ENCODE results near the gene CCDC86. TPM values are rescaled to one million over a fixed set of nuclear protein-coding genes. Genes with fewer than 3 reads are reported as not detected.
A peak's percentile ranks its signal among the peaks of the same experiment; 100 is the strongest.

CCDC86 gene
- total RNA-seq, 1 donor from 2014 or later: 4.7 TPM

DNA sequence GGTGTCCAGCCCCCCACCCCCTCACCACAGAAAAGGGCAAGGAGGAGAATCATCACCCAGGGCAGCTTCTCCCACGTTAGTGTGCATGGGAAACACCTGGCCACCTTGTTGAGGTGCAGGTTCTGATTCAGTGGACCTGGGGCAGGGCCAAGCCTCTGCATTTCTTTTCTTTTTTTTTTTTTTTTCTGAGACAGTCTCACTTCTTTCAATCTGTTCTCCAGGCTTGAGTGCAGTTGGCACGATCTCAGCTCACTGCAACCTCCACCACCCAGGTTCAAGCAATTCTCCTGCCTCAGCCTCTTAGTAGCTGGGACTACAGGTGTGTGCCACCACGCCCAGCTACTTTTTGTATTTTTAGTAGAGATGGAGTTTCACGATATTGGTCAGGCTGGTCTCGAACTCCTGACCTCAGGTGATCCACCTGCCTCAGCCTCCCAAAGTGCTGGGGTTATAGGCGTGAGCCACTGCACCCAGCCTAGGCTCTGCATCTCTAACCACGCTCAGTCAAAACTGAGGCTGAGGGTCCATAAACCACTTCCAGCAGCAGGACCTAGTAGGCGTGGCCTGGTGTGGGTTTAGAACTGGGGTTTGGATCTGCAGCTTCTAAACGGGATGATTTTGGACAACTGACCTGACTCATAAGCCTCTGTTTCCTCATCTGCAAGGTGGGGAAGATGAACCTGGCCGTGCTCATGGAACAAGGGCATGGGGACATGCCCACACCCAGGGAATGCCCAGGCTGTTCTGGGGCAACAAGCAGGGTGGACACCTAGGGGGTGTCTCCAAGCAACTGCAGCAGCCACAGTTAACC is 26.2 kb downstream of the CCDC86 start:
- DNase-seq (ENCODE audit: low spot score) (no peak), ATAC-seq (no peak)

DNA sequence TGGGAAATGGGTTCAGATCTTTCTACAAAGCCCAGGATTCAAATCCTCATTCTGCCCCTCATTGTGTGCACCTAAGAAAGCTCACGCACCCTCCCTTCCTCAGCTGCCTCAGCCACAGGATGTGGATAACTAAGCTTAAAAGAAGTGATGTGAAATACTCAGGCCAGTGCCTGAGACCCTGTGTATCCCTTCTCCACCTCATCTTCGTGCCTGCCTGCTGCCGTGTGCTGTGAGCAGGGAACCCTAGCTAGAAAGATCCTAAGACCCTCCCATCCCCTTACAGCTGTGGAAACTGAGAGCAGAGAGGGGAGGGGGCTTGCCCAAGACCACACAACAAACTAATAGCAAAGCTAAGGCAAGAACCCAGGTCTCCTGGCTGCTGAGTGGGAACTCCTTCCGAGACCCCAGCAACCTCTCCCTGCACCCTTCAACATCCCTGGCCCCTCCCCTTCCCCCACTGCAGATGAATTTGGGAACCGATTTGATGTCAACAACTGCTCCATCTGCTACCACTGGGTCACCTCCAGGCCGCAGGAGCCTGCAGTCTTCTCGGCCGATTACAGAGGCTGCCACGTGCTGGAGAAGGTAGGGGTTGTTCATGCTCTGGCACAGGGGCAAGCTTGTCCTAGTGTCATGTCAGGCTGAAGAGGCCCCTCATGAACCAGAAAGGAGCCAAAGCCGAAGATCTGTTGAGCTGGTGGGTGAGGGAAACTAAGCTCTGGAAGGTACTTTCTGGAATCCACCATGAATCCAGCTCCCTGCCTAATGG is 27.0 kb downstream of the CCDC86 start:
- ATAC-seq (no peak), DNase-seq (ENCODE audit: low spot score) (no peak)

DNA sequence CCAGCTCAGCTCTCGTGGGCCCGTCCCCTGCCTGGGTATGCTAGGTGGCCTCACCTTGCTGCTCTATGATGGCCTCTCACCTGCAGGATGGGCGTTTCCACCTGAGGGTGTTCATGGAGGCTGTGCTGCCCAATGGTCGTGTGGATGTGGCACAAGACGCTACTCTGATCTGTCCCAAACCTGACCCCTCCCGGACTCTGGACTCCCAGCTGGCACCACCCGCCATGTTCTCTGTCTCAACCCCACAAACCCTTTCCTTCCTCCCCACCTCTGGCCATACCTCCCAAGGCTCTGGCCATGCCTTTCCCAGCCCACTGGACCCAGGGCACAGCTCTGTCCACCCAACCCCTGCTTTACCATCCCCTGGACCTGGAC is 27.5 kb downstream of the CCDC86 start:
- ATAC-seq: no peak
- DNase-seq (ENCODE audit: low spot score): no peak

DNA sequence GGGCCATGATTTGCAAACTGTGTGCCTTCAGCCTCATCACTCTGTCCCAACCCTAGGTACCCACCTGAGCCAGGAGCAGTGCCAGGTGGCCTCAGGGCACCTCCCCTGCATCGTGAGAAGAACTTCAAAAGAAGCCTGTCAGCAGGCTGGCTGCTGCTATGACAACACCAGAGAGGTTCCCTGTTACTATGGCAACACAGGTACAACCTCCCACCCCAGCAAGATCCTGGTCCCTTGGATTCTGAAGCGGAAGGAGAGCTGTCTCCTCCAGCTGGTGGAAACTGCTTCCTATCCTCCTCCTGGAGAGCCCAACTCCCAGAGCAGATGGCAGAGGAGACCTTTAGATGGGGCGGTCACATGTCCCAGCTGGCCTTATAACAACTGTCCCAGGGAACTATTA is 28.4 kb downstream of the CCDC86 start:
- ATAC-seq (no peak), DNase-seq (ENCODE audit: low spot score) (no peak)

DNA sequence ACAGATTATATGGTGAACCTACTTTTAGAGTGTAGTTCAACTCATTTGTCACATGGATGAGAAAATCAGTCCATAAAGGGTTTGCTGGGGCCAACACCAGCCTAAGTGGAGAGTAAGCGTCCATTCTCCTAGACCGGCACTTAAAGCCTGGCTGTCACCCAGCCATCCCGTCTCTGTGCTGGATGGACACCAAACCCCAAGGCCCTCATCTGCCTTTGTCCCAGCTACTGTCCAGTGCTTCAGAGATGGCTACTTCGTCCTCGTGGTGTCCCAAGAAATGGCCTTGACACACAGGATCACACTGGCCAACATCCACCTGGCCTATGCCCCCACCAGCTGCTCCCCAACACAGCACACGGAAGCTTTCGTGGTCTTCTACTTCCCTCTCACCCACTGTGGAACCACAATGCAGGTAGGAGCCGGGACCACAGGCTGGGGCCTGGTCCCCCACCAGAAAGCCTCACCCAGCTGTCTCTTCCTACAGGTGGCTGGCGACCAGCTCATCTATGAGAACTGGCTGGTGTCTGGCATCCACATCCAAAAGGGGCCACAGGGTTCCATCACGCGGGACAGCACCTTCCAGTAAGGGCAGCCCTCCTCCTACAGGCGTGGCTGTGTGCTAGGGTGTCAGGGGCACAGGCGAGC is 28.9 kb downstream of the CCDC86 start:
- ATAC-seq (no peak), DNase-seq (ENCODE audit: low spot score) (no peak)

DNA sequence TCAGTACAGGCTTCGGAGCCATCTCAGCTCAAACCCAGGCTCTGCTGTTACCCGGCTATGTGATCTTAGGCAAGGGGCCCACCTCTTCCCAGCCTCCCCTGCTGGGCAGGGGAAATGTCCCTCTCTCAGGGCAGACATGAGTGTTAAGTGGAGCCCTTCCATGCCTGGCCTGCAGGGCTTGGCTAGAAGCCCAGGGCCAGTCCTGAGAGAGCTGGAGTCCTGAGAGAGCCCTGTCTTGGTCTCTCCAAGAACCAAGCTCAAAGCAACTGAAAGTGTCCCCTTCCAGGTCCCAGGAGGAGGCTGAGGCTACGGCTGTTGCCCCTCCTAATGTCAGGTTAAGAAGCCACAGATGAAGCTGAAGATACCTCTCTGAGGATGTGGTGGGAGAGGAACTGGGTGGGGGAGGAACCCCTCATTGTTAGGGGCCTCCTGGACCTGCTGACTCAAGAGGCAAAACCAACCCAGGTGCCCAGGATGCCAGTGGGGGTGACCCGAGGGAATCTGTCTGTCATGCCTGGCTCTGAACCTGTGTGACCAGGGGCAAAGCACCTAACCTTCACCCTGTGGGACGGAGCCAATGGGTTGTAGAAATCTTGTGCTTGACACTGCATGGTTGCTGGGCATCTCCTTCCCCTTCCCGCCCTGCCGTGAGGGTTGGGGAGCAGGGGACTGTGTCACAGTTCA is 29.6 kb downstream of the CCDC86 start:
- no peak for DNase-seq (ENCODE audit: low spot score)

DNA sequence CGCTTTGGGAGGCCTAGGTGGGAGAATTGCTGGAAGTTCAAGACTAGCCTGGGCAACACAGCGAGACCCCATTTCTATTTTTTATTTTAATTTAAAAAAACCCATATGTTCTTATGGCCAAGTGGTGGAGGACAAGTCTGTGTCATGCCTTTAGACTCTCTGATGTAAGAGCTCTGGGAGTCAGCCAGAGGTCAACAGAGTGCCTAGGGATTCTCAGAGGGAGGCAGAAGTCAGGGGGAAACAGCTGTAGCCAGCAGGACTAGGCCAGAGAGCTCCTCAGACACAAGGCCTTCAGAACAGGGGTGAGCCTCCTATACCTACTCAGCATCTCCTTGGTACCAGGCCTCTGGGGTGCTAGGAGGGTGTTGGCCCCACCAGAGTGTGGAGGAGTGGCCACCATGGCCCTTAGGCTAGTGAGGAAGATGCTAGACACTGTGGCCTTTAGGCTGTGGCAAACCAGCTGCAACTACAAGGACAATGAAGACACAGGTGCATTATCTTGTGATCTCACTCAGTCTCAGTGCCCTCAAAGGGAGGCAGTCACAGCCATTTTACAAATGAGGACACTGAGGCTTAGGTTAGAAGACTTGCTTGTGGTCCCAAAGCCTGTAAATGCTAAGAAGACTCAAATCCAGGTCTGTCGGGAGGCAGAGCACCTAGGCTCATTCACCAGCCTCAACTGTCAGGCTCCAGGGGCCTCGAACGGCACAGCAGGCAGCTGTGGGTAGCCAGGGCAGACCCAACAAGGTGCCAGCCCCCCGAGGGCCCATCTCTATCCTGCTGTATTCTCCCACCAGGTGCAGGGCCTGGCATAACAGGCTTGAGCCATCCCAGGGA is 30.4 kb downstream of the CCDC86 start:
- ATAC-seq: peak; percentile 85
- peak; percentile 51 for DNase-seq (ENCODE audit: low spot score)

More for the DNA sequence above, 29.6 kb downstream of the CCDC86 start:
- ATAC-seq: peak; percentile 67

DNA sequence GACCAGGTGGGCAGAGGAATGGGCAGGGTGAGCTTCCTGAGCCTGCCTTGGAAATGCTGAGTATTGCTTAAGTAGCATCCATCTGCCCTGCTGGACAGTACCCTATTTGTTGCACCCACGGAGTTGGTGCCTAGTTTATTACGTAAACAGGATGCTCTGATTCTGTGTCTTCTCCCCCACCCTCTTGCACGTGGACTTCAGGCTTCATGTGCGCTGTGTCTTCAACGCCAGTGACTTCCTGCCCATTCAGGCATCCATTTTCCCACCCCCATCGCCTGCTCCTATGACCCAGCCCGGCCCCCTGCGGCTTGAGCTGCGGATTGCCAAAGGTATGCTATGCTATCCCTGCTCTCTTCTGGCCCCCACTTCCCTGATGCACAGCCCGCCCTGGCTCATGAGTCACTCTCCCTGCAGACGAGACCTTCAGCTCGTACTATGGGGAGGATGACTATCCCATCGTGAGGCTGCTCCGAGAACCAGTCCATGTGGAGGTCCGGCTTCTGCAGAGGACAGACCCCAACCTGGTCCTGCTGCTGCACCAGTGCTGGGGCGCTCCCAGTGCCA is 31.1 kb downstream of the CCDC86 start:
- ATAC-seq (no peak), DNase-seq (ENCODE audit: low spot score) (peak; percentile 32)

DNA sequence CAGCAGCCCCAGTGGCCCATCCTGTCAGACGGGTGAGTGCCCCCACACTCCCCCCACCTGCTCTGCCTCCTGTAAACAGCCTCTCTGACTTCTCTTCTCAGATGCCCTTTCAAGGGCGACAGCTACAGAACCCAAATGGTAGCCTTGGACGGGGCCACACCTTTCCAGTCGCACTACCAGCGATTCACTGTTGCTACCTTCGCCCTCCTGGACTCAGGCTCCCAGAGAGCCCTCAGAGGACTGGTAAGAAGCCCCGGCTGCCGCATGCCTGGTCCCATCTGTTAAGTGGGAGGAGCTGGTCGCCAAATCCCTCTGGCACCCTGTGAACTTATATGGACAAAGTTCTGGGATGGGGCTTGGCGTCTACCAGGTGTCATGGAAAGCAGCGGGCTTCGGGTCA is 31.6 kb downstream of the CCDC86 start:
- peak; percentile 34 for DNase-seq (ENCODE audit: low spot score)

DNA sequence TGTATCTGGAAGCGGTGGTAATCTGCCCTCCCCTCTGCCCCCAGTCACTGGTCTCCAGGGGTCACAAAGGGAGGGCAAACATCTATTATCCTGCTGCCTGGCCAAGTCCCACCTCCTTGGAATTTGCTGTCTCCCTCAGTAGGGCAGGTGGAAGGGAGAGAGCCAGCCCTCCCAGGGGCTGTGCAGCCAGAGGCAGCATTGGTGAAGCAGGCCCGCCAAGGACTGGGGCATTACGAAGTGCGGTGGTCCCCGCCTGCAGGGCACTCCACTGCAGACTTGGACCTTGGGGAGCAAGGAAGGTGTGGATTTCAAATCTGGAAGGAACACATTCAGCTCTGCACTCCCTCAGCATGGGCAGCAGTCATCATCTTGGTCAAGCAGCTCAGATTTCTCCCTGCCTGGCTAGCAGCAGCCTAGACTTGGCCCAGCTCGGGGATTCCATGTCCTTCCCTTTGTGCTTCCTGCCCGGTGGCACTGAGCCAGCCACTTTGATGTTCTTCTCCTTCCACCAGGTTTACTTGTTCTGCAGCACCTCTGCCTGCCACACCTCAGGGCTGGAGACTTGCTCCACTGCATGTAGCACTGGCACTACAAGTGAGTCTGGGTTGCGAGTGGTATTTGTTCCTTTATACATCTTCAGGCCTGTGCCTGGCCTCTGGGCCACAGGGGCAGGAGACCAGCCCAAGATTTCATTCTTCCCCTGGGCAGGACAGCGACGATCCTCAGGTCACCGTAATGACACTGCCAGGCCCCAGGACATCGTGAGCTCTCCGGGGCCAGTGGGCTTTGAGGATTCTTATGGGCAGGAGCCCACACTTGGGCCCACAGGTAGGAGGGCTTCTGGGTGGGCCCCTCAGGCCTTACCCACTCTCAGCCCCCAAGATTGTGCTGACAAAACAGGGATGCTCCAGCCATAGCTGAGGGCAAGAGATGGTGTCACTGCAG is 32.8 kb downstream of the CCDC86 start:
- ATAC-seq: no peak
- peak; percentile 42 for DNase-seq (ENCODE audit: low spot score)

More for the DNA sequence above, 31.6 kb downstream of the CCDC86 start:
- ATAC-seq: no peak

DNA sequence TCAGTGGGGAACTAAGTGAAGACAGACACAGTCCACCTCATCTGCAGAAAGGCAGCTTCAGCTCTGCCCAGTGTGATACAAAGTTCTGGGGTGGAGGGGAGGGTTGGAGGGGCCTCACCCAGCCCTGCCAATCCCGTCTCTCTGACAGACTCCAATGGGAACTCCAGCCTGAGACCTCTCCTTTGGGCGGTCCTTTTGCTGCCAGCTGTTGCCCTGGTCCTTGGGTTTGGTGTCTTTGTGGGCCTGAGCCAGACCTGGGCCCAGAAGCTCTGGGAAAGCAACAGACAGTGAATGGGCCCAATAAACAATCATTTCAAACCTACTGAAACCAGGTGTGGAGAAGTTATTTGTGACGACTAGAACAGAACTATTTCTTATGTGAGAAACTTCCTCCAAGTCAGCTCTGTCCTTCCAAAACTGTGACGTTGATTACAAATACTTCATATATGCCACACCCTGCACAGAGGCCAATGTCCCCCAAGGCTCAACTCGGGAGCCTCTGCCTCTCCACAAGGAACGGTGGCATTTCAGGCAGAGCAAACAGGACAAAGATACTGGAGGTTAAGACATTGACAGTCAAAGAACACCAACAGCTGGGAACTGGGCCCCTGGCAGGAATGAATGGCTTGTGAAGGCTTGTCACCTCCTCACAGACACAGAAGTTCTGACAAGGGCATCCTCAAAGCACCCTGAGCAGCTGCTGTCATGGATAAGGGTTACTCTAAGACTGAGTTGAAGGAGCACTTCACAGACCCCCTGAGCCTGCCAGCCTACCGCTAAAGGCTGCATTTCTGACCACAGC is 33.7 kb downstream of the CCDC86 start:
- DNase-seq (ENCODE audit: low spot score) (no peak), ATAC-seq (no peak)

DNA sequence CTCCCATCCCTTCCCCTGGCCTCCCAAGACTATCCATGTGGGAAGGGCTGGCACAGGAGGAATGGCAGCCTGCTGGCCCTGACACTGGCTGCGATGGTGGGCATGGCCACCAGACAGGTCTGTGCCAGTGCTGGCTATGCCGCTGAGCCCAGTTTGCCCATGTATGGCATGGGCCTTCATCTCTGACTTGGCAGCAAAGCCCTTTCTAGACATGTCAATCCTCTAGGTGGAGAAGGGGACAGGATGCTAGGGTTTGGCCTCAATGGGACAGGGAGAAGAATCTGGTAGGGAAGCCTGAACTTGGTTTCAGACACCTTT is 34.2 kb downstream of the CCDC86 start:
- ATAC-seq (no peak), DNase-seq (ENCODE audit: low spot score) (no peak)

DNA sequence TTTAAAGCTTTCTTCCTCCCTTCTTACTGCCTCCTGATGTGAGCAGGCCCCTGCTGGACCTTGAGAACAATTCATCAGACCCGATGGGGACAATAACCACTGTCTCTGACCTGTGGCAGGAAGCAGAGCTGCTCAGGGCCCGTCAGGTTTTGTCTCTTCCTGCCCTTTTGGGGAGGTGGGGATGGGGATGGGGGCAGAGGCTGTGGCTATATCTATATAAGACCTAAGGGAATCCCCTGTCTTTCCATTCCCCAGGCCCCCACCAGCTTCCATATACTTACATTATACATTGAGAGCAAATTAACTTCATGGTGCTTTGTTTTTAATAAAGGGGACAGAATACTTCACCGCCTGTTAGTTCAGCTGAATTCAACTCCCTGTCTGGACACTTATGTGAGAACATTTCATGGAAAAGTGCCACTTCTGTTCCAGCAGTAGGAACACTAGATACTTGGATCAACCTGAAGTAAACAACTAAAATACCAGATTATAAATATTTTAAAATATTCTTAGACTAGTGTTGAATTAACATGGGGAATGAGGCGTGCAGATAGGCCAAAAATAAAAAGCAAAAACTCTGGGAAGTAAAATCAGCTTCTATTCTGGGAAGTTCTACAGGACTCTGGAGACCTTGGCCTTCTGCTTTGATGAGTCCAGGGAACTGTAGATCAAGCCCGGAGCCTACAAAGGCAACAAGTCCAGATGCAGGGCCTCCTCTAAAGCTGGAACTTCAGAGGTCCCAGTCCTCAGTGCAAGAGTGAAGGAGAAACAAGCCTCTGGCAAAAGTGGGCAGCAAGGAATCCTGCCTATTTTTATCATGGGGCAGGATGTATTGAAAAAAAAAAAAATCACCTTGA is 36.6 kb downstream of the CCDC86 start:
- ATAC-seq: no peak
- no peak for DNase-seq (ENCODE audit: low spot score)

DNA sequence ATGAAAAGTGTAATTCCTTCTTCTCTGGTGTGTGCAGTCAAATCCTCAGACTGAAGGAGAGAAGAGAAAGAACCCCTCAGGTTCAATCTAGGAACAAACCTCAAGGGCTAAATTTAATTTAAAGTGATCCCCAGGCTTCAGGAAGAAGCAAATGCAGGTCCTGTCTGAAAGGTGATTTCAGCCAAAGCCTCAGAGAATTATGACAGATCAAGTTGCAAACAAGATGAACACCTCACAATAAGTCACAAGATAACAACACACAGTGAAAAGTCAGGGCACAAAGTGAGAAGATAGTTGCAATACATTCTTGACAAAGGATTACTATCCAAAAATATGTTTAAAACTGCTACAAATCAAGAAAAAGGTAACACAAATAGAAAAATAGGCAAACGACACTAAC is 37.2 kb downstream of the CCDC86 start:
- DNase-seq (ENCODE audit: low spot score) (no peak), ATAC-seq (no peak)

DNA sequence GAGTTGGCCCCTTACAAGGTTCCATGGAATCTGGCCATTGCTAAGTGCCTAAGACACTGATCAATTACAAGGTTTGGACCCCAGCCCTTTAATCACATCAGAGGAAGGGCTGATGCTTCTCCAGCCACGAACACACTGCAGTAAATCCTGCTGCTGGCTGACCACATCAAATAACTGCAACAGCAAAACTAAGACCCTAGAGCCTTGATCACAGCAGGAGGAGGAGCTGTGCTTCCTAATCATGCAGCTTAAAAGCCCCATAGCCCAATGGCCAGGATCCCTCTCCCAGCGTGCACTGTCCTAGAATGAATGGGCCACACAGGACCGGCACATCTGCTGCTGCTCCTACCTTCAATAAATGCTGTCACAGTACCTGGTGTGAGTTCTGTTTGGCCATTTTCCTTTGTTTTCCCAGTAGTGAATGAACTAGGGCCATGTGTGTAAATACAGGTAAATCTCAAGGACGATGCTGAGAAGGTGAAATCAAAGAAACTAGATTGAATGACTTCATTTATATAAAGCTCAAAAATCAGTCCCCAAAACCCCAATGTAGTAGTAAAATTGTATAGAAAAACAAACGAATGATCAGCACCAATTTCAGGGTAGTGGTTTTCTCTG is 38.2 kb downstream of the CCDC86 start:
- ATAC-seq (no peak), DNase-seq (ENCODE audit: low spot score) (no peak)

DNA sequence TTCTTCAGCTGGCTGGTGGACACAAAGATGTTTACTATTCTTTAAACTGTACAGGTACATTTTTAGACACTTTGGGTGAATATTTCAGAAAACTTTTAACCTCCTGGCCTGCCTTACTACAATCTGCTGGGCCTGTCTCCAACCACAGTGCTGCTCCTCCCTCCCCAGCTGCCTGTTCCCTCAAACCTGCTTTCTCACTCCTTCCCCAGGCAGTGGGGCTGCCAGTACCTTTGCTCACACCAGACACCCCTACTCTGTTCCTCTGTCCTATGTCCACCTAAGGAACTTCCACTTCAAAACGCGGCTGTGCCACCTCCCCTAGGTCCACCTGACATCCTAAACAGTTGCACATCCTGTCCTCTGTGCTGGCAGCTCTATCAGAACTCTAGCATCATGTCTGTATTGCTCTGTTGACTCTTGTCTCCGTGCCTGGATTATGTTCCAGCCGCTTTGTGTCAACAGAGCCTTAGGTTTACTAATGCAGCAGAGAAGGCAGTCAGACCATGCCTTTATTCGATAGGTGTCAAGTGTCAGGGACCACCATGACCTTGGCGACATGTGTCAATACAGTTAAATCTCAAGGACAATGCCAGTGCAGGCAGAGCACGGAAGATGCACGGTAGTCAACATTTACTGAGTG is 38.9 kb downstream of the CCDC86 start:
- ATAC-seq (no peak), DNase-seq (ENCODE audit: low spot score) (no peak)

Data from left lobe of liver (tissue), 2 donors.